ENCODE measurements around the gene MCM10. TPM values are rescaled to one million over a fixed set of nuclear protein-coding genes. Genes with fewer than 3 reads are reported as not detected.

The MCM10 gene
- total RNA-seq, 4 donors from 2014 or later, result 1.3 to 7.6 (median 2.8) TPM

DNA sequence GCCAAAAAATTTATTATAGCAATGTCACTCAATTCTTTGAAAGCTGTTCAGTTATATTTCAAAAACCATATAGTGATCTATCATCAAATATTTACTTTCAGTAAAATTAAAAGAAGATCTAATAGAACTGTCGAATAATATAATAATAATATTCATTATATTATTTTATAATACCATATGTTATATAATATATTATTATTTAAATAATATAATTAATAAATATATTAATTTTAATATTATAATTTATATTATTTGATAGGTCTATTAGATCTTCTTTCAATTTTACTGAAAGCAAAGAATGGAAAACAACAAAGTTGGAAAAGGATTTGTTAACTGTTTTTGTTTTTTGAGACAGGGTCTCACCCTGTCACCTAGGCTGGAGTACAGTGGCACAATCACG lies 95.3 kb downstream of the MCM10 start:
- TF ChIP-seq, protein P1, sequence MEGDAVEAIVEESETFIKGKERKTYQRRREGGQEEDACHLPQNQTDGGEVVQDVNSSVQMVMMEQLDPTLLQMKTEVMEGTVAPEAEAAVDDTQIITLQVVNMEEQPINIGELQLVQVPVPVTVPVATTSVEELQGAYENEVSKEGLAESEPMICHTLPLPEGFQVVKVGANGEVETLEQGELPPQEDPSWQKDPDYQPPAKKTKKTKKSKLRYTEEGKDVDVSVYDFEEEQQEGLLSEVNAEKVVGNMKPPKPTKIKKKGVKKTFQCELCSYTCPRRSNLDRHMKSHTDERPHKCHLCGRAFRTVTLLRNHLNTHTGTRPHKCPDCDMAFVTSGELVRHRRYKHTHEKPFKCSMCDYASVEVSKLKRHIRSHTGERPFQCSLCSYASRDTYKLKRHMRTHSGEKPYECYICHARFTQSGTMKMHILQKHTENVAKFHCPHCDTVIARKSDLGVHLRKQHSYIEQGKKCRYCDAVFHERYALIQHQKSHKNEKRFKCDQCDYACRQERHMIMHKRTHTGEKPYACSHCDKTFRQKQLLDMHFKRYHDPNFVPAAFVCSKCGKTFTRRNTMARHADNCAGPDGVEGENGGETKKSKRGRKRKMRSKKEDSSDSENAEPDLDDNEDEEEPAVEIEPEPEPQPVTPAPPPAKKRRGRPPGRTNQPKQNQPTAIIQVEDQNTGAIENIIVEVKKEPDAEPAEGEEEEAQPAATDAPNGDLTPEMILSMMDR (IDR thresholded peaks at IDR 0.05), result no peak
- DNase-seq (ENCODE audit: low spot score), result no peak
- no peak for ATAC-seq (ENCODE audit: low FRiP score)

- ATAC-seq (ENCODE audit: low FRiP score) (no peak), DNase-seq (ENCODE audit: low spot score) (no peak)
- TF ChIP-seq, protein P1 (IDR thresholded peaks at IDR 0.05), result no peak
These were observed 96.3 kb downstream of the MCM10 start for GRCh38 chr10:13257621-13258140.

Small RNAs within 50 kb of the gene (small RNA-seq; reads per million reads assigned to genes)
- gene RNU6-6P, result not detected

Other genes with a start within 250 kb of the MCM10 start
- gene CCDC3, start 159.8 kb upstream of the MCM10 start, total RNA-seq, result 10 to 100 TPM; 23.5 to 77.8 (median 39.1) TPM
- 100 to 1,000 TPM in 1 of 4 donors, 10 to 100 TPM in 3; 59.6 to 123 (median 77.1) TPM for gene OPTN, start 61.4 kb upstream of the MCM10 start, total RNA-seq
- gene UCMA, start 72.8 kb downstream of the MCM10 start, total RNA-seq, result not detected
- gene PHYH, start 138.5 kb downstream of the MCM10 start, total RNA-seq, result 10 to 100 TPM; 21.9 to 54.1 (median 35.9) TPM
- gene SEPHS1, start 186.7 kb downstream of the MCM10 start, total RNA-seq, result 10 to 100 TPM; 28.9 to 41.3 (median 37.9) TPM